ENCODE data around the gene FRMD4A.

The FRMD4A gene

GRCh38 chr10:14190702-14191101, 140.0 kb downstream of the FRMD4A start:
- no peak for DNase-seq (ENCODE audit: low read depth in 2 of 2)

- DNase-seq (ENCODE audit: low read depth in 2 of 2), result no peak
Measured at GRCh38 chr10:14186245-14186644, 144.5 kb downstream of the FRMD4A start.

- no peak for DNase-seq (ENCODE audit: low read depth in 2 of 2)
Measured at GRCh38 chr10:14185316-14186045, 145.2 kb downstream of the FRMD4A start.

- DNase-seq (ENCODE audit: low read depth in 2 of 2), result no peak
Measured at GRCh38 chr10:14184841-14185315, 145.8 kb downstream of the FRMD4A start.

GRCh38 chr10:14182781-14183180, 147.9 kb downstream of the FRMD4A start:
- DNase-seq (ENCODE audit: low read depth in 2 of 2), result no peak

- no peak for DNase-seq (ENCODE audit: low read depth in 2 of 2)
Measured at GRCh38 chr10:14181567-14181936, 149.2 kb downstream of the FRMD4A start.

- no peak for DNase-seq (ENCODE audit: low read depth in 2 of 2)
Measured at GRCh38 chr10:14180911-14181566, 149.7 kb downstream of the FRMD4A start.

- DNase-seq (ENCODE audit: low read depth in 2 of 2), result no peak
Measured at GRCh38 chr10:14179251-14179650, 151.5 kb downstream of the FRMD4A start.

GRCh38 chr10:14173706-14174594, 156.8 kb downstream of the FRMD4A start:
- DNase-seq (ENCODE audit: low read depth in 2 of 2), result no peak

GRCh38 chr10:14173391-14173705, 157.4 kb downstream of the FRMD4A start:
- no peak for DNase-seq (ENCODE audit: low read depth in 2 of 2)

- DNase-seq (ENCODE audit: low read depth in 2 of 2), result no peak
Measured at GRCh38 chr10:14172336-14172950, 158.3 kb downstream of the FRMD4A start.

- DNase-seq (ENCODE audit: low read depth in 2 of 2), result no peak
Measured at GRCh38 chr10:14171336-14171735, 159.4 kb downstream of the FRMD4A start.

- DNase-seq (ENCODE audit: low read depth in 2 of 2), result no peak
Measured at GRCh38 chr10:14163377-14164086, 167.2 kb downstream of the FRMD4A start.

GRCh38 chr10:14162629-14163344, 167.9 kb downstream of the FRMD4A start:
- no peak for DNase-seq (ENCODE audit: low read depth in 2 of 2)

- no peak for DNase-seq (ENCODE audit: low read depth in 2 of 2)
Measured at GRCh38 chr10:14162061-14162460, 168.7 kb downstream of the FRMD4A start.

GRCh38 chr10:14160299-14160698, 170.4 kb downstream of the FRMD4A start:
- DNase-seq (ENCODE audit: low read depth in 2 of 2), result no peak

- no peak for DNase-seq (ENCODE audit: low read depth in 2 of 2)
Measured at GRCh38 chr10:14158575-14158974, 172.1 kb downstream of the FRMD4A start.

GRCh38 chr10:14156104-14156503, 174.6 kb downstream of the FRMD4A start:
- DNase-seq (ENCODE audit: low read depth in 2 of 2), result no peak

GRCh38 chr10:14153570-14154055, 177.1 kb downstream of the FRMD4A start:
- DNase-seq (ENCODE audit: low read depth in 2 of 2), result no peak

GRCh38 chr10:14151571-14151970, 179.2 kb downstream of the FRMD4A start:
- no peak for DNase-seq (ENCODE audit: low read depth in 2 of 2)

- DNase-seq (ENCODE audit: low read depth in 2 of 2), result no peak
Measured at GRCh38 chr10:14150526-14150925, 180.2 kb downstream of the FRMD4A start.
